Activated CD8-positive, alpha-beta memory T cell treated with anti-CD3 and anti-CD28 coated beads, Interleukin-2, amount 50 U/mL, for 1 hour (primary cell): ENCODE results near the gene MYLK4.

Experiments
- DNase-seq: peaks from one replicate; pipeline ENCODE4 v3.0.0-alpha.2; 2020; ENCODE audit errors: extremely low read depth

The MYLK4 gene

DNA sequence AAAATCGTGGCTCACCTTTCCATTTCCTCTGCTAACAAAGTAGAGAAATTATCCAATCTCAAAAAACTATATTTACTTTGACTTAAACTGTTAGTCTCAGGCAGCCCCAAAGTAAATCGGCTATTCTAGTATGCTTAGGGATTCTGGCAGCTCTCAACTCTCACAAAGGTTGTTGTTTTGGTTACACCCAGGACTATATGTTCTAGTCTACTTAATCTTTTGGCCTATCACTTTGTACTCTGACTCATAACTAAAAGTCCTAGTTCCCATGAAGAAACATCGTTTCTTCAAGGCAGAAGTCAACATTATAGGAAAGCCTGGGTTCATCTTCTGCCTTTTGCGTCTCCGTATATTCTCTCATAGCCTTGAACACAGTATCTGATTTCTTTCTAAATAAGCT lies 42.3 kb downstream of the MYLK4 start:
- no peak for DNase-seq

DNA sequence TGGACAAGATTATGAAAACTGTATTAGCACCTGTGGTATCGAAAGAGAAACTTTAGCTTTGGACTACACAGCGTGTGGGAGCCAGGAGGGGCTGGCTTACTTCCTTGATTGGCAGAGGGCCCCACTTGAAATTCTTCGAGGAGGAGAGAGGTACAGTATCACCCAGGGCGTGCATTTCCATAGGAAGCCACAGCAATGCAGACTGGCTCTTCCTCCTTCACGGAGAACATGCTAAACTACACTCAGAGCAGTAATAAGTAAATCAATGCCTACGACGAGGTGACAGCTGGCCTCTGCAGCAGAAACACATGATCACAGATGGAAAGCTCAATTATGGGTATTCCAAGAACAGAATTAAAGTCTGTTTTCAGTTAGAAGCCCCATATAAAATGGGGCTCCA lies 44.2 kb downstream of the MYLK4 start:
- DNase-seq, result no peak

DNA sequence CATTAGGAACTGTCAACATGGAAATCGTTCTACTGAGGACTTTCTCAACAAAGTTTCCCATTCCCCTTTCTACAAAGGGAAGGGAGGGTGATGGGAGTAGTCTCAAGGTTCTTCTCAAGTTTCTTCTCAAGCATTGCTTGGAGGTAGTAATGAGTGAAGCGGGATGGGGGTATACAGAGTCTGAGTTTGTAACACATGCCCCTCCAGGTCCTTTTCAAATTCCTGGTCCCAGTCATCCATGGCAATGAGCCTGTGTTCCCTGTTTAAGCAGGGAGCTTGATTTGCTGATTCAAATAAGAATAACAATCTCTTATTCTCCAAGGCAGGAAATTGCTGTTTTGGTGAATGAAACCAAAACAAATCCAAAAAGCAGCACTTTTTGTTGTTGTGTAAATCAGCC lies 45.5 kb downstream of the MYLK4 start:
- DNase-seq, result no peak

DNA sequence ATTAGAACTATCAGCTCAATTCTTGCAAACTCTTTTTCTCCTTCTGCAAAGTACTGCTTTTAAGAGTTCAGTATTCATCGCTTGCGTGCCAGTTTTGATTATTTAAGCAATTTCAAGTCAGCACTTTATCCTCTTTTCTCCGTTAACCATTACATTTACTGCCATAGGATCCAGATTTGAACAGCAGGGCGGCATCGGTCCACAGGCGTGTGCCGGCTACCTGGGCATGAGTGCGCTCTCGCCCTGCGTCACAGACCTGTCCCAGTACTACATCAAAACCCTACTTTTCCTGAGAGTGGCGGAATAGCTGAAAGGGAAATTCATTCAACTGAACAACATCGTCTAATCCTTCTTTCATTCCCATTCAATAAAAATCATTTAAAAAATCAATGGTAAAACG lies 53.4 kb downstream of the MYLK4 start:
- no peak for DNase-seq

DNA sequence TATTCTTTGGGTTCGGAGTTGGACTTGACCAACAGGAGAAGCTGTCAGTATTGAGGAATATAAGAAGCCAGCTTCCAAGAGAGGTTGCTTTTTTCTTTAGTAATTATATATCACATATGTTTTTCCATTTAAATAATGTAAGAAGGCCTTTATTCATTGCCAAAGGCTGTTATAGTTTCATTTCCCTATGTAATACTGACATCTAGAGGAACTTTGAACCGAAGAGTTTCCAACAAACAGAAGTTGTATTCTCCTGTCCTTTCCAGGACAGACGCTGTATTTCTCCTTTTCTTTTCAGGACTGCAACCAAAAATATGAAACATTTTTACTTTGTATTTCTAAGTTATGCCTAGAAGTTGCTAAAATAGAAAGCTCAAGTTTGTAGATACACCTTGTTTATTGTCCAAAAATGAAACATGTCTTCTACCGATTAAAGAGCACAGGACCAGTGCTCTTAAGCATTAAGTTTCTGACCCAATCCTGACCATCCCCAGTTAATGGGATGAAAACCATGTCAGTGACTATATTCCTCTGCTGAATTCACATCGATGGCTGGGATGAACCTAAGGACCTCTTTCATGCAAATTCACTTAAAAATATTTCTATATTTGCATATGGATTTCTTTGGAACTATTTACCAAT lies 55.1 kb downstream of the MYLK4 start:
- DNase-seq, result no peak

DNA sequence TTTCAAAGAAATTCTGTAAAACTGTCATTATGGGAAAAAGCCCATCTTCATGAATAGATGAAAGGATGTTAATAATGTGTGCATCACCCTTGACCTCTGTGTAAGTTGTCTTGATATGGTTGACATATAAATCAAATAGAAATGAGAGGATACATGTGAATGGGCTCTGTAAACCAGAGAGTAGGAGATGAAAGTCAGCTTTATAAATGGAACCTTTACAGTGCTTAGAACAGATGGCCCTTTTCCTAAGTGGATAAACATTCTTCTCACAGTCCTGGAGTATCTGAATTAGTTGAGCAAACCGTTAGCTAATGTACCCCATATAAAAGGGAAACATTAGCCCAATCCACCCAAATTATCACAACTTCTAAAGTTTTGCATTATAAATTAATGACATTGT lies 57.5 kb downstream of the MYLK4 start:
- no peak for DNase-seq

DNA sequence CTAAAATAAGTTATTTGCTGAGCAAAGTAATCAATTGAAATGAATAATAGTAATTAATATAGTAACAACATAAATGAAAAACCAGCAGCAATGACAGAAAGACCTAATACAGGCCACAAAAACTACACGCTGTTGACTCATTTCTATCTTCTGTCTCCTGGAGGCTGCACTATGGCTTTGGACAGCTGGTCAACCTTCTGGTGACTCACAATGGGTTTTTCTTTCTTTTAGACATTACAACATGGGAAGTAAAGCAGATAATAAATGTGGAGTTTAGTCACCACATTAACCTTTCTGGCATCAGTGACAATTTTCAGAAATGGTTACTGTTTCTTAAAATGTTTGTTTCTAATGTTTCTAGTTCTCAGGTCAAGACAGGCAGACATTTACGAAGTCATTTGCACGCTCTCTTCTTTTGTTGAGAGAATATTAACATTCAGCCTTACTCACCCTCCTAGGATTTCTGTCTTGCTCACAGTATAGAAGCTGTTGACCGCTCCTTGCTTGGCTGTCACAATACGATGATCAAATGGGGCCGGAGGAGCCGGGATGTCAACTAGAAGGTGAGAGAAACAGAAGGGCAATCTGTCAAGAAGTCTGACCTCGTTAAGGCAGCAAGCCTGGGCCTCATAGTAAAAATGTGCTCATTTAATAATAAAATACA lies 62.2 kb downstream of the MYLK4 start:
- DNase-seq, result no peak

DNA sequence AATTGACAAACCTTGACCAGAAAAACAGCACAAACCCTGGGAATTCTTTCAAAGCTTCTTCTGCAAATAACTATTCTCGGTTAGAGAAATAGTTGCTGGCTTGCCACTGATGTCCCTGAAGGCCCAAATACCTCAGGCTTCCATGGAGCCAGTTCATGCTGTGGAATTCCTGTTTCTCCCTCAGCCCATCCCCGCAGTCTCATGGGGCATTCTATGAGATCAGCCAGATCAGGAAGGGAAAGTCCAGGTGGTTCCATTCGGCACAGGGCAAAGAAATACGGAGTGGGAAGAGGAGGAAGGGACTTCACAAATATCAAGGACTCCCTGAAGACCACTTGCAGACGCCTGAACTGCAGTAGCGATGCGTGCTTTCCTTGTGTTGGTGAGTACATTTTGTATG lies 63.3 kb downstream of the MYLK4 start:
- DNase-seq, result no peak

DNA sequence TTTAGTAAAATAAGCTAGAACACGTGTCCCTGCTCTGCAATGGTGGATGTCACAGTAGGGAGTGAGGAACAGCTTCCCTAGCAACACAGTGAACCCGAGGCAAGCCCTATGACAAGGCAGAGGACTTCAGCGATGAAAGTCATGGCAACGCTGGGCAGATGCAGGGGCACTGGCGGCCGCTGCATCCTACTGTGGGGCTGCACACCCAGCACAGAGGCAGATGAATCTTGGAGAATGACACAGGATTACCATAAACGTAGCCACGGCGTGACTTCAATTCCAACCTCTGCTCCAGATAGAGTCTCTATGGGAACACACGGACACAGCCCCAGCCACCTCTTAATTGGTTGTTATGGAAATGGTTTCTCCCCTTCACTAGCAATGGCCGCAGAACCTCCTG lies 64.2 kb downstream of the MYLK4 start:
- DNase-seq, result no peak

DNA sequence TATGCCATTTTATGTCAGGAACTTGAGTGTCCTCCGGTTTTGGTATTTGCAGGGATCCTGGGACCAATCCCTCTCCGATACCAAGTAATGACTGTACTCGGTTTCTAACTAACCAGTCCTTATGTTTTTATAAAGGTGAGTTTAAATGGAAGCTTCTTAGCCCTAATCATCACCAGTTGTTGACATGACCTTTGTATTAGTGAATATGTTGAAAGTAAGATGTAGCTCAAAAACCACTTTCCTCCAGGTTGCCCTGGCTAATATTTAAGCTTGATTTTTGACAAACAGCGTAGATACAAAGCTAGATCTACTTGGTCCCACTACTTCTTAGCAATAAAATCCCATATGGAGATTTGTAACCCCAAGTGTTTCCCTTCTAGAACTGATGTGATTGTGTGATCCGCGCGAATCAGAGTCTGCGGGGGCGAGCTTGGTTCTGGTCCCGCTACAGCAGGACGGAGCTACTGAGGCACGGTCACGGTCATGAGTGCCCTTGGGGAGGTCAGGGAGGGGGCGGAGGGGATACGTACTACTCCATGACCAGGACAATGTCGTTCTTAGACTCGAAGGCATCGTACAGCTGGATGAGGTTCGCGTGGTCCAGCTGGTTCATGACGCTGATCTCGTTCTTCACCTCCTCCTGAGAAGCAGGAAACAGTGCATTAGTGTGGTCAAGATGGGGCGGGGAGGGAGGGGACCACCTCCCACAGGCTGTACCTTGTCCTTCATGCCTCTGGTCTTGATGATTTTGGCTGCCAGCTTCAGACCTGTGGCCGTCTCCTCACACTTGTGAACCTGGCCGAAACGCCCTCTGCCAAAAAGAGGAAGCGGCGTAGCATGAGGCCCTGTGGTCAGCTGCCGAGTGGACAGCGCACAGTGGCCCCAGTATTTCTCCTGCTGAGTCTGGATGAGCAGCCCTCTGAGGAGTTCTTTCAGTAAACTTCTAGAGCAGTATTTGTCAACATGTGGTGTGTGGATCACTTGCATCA lies 65.7 kb downstream of the MYLK4 start:
- no peak for DNase-seq

DNA sequence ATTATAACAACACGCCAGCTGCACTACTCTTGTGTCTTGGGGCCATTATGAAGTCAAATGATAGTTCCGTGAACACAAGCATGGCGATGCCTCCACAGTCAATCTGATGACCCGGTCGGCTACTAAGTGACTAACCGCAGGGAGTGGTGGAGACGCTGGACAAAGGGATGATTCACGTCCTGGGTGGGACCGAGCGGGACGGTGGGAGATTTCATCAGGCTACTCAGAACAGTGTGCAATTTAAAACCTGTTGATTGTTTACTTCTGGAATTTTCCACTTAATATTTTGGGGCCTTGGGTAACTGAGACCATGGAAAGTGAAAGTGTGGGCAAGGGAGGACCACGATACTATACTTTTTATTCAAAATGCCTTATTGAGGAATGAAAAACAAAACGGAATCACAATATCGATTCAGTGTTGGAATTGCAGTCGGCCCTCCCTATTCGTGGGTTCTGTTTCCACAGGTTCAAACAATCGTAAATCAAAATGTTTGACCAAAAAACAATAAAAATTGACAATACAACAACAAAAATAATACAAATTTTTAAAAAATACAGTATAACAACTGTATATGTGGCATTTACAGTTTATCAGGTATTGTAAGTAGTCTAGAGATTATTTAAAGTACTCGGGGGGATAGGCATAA lies 66.5 kb downstream of the MYLK4 start:
- no peak for DNase-seq

DNA sequence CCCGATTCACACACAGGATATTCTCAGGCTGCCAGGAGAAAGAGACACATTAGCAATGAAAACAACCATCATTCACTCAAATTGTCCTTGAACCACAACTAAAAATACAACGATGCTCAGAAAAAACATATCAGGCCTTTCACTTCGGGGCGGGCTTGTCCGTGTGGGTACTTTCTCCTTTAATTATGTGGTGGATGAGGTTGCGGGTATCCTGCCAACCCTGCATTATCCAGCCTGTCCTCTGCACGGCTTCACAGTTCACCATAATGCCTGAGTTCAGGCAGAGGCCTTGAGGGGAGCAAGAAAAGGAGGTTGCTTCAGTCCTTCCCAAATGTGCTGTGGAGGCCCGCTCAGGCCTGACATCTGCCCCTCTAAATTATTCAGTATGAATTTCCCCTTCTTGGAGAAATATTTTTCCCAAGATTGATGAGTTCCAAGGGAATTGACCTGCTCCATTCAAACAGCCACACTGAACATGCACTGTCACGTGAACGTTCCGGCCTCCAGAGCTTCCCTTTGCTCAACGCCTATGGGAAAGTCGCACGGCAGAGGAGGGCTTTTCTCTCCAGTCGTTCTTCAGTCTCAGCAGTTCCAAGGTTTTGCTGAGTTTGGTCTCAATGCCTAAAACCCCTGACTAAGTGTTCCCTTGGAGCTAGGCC lies 70.3 kb downstream of the MYLK4 start:
- DNase-seq, result no peak

DNA sequence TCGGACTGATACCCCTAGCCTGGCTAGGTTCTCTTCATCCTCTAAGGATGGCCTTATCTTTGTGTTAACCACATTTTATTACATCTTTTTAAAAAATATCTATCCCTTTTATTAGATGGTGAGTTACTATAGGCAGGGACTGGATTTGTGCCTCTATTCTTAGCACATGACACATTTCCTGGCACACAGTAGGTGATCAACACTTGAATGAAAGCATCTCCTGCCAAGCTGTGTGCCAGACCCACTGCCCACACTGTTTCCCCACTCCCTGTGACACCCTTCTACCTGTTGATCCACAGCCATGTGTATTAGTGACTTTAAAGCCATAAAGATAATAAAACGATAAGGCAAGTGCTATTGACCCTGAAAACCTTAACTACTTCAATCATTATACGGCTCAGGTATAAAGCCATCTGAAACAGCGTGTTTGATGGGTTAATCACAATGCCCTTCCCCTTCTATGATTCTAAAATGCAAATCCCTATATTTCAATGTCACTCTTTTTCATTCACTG lies 73.6 kb downstream of the MYLK4 start:
- no peak for DNase-seq

DNA sequence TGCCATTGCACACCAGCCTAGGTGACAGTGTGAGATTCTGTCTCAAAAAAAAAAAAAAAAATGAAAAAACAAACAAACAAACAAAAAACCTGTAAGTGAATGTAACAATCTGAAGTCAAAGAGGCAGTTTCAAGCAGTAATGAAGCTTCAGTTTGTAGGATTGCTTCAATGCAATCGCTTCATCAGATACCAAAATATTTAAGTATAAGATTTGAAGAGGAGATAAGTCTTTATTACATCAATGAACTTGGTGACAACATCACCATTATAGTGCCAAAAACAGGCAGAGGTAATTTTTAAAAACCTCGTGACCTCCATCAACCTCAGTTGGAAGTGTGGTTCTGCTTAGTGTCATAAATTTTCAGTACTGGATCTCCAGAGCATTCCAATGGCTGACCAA lies 74.7 kb downstream of the MYLK4 start:
- no peak for DNase-seq

DNA sequence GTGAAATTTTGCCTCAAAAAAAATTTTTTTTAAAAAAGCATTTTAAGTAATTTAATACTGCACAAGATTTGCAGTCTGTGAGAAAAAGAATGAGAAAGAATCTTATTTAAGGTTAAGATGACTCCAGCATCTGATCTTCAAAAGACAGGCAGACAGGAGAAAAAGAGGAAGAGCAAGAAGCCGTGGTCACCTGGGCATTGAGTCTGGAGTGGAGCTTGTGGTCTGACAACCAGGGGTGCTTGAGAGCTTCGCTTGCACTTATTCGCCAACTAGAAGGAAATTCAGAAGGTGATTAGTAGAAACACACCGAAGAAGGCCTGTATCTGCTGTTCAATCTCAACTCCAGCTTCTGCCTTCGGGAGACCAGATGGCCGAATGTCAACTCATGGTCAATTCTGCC lies 75.9 kb downstream of the MYLK4 start:
- no peak for DNase-seq

DNA sequence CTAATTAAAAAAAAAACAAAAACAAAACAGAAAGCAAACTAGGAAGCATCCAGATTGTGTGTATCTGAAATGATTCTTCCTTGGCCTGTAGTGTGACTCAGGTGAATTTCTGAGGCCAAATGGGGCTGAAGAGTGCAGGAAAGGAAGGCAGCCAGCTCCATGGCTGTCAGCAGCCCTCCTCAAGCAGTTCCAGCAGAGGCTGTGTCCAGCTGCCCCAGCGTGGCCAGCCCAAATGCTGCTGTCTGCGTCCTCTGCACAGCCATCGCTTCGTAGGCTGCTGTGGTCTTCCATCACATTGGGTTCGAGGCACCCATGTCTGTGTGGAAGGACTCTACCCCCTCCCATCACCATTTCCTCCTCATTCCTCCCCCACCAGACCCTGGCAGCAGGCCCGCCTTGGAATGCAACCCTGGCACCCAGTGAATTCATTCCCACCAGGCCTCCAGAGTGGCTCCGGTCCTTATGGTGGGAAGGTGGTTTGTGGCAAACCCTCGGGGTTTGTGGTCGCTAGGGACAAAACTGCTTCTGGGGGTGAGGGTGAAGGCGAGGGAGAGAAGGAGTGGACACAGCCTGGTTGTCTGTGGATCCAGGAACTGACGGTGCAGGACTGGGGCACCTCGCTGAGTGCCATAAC lies 81.5 kb downstream of the MYLK4 start:
- DNase-seq, result no peak

DNA sequence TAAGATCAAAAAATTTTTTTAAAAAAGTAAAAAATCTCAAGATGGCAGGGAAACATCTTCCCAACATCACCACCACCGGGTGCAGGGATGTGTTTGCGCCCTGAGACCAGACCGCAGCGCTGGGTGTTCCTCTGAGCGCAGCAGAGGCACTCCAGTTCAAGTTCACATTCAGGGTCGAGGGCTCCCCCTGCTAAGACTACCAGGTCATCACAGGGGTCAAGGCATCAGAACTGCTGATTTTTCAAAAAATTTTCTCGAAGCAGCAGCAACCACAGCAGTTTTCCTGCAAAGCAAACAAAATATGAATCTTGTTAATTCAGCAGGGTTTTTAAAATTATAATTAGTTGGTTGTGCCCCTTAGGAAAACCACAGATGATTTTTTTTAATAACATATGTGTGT lies 83.1 kb downstream of the MYLK4 start:
- no peak for DNase-seq

DNA sequence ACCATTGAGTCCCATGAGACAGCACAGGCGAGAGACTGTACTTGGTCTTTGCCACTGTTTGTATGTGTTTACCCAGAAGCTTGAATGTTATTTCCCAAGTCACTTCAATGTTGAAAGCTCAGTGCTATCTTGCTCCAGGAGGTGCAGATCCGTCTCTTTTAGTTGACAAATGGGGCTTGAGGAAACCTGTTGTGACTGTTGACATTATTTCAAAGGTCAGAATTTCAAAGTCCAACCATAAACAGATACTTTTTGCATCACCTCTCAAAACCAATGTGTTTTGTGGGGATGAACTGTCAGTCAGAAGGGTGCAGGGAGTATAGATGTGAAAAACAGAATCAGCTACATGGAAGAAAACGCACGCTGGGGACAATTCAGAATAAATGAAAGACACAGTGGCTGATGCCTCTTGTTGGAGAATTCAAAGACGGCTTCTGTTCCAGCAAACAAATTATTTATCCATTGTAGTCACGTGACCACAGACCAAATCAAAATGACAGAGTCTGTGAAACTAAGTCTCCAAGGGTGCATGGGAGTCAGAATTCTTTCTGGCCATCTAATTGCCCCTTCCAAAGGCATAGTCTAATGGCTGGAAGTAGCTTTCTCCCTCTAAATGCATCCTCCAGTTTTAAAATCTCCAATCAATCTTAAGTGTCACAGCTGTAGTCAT lies 83.7 kb downstream of the MYLK4 start:
- DNase-seq, result no peak

DNA sequence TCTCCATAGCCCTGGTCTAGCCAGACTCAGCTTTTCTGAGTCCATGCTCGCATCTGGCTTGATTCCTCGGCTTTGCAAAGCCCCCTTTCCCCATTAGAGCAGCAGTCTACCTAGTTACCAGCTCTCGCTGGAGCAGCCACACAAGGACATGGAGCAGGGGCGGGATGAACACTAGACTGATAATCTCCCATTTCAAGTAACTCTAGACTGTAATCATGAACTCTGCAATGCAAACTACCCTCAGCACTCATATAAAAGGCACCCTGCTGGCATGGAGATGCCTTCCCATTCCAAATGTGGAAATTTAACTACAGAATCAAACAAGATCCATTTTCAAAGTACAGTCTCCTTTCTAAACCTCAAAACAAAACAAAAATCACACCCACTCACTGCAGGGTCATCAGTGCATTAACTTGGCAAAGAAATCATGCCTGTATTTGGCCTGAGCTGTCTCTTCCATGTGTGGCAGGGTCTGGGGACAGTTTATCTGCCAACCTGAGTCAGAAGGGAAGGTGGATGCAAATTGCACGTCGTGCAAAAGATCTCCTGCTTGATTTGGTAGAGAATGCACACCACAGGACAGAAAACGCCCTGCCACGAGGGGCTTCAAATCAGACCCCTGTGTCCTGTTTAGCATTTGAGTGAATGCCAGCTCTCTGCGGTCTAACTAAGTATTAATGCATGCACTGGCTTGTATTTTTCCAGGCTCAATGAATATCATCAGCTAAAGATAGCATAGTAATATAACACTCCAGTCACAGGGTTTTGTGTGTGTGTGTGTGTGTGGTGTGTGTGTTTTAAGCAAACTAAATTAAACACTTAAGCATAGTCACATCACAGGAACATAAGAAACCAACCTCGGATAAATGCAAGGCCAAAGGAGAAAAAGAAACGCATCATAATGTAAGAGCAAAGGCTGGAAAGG lies 85.3 kb downstream of the MYLK4 start:
- DNase-seq, result no peak
